ENCODE data around the gene DMBT1. TPM values are rescaled to one million over a fixed set of nuclear protein-coding genes. Genes with fewer than 3 reads are reported as not detected.
A peak's percentile ranks its signal among the peaks of the same experiment; 100 is the strongest.

The DMBT1 gene
- total and polyA plus RNA-seq, 10 of the 15 experiments (the other 5 are each of a cell fraction or from before 2014, with no cell fraction given), result under 0.01 to 0.13 (median 0.03) TPM; not detected in 5

DNA sequence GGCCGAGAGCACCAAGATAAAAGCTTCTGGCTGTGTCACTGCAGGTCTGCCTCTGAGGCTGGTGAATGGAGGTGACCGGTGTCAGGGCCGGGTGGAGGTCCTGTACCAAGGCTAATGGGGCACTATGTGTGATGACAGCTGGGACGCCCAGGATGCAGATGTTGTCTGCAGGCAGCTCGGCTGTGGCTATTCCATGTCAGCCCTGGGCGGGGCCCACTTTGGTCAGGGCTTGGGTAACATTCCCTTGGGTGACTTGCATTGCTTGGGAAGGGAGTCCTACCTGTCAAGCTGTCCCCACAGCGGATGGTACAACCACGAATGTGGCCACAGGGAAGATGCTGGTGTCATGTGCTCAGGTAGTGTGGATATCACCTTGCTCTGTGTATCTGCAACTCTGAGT lies 8.0 kb downstream of the DMBT1 start:
- H4K20me1 ChIP-seq (ENCODE audit: control insufficient read depth, insufficient read depth), result no peaks in the 10 kb centered on the region
- no peaks in the 10 kb centered on the region for H3K79me2 ChIP-seq (ENCODE audit: control insufficient read depth, insufficient read depth, low read length)
- WGBS (ENCODE audit: insufficient coverage, insufficient replicate concordance, low lambda C conversion rate, missing lambda C conversion rate), result 2% methylated on average over 6 of the region's 8 CpGs
- no peaks in the 10 kb centered on the region; a peak in 1 of 4 replicates for H3K27me3 ChIP-seq (replicated peaks in 1 of 2; ENCODE audit: control insufficient read depth in 2 of 2, insufficient read depth in 2 of 2, low read length in 1 of 2)
- no peak overlapping the region for H3K4me3 ChIP-seq
- no TSS peak for BruUV-seq (replicated peaks)
- no peak for FAIRE-seq
- no peak overlapping the region for H2AFZ ChIP-seq (ENCODE audit: control insufficient read depth, low read depth, low read length)
- no peak for ATAC-seq
- no peaks in the 10 kb centered on the region for H3K9me3 ChIP-seq (replicated peaks; ENCODE audit: control insufficient read depth, insufficient read depth, low read length)
- no peaks in the 10 kb centered on the region for H3K4me1 ChIP-seq (ENCODE audit: control insufficient read depth, insufficient read depth, low read length)
- CTCF ChIA-PET, result interaction anchor here (0.8 to 1.5 kb wide), 3 partner anchors 115 to 297 kb away, joined by 3 to 5 read pairs (median 3); partner anchors contain the start of genes ARMS2 and BTBD16
- H3K27ac ChIP-seq (ENCODE audit: control insufficient read depth, insufficient read depth), result no peak overlapping the region
- RAD21 ChIA-PET (ENCODE audit: unreplicated experiment), result no interaction called here
- SMC1A ChIA-PET (ENCODE audit: uncharacterized antibody, unreplicated experiment), result no interaction called here
- no peaks in the 10 kb centered on the region for H3K36me3 ChIP-seq (ENCODE audit: control insufficient read depth in 2 of 2, insufficient read depth in 2 of 2, low read length in 1 of 2)
- no peak overlapping the region for H3K4me2 ChIP-seq (ENCODE audit: control insufficient read depth, insufficient read depth)
- no peak for TF ChIP-seq RB1 (IDR thresholded peaks at IDR 0.05; ENCODE audit: borderline replicate concordance)
- TF ChIP-seq TBL1XR1 (IDR thresholded peaks at IDR 0.05; ENCODE audit: low read depth, low read length), result no peak
- TF ChIP-seq, protein P1, sequence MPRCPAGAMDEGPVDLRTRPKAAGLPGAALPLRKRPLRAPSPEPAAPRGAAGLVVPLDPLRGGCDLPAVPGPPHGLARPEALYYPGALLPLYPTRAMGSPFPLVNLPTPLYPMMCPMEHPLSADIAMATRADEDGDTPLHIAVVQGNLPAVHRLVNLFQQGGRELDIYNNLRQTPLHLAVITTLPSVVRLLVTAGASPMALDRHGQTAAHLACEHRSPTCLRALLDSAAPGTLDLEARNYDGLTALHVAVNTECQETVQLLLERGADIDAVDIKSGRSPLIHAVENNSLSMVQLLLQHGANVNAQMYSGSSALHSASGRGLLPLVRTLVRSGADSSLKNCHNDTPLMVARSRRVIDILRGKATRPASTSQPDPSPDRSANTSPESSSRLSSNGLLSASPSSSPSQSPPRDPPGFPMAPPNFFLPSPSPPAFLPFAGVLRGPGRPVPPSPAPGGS (IDR thresholded peaks at IDR 0.05; ENCODE audit: borderline replicate concordance, insufficient read depth, low read depth, low read length, poor library complexity, severe bottlenecking), result peak; percentile 10
- no peak for TF ChIP-seq BHLHE40 (IDR thresholded peaks at IDR 0.05; ENCODE audit: borderline replicate concordance in 1 of 2, low read depth in 2 of 2, low read length in 1 of 2)
- in situ Hi-C loops (cut with MboI), result loop anchor here (5.0 kb wide), 1 partner anchor 271 kb away; no protein-coding TSS in a partner anchor
- POLR2A ChIA-PET, result no interaction called here
- no peak overlapping the region for H3K9ac ChIP-seq (ENCODE audit: control insufficient read depth, insufficient read depth, low read length)
- DNase-seq (ENCODE audit: low read depth, low spot score), result no peak
- intact Hi-C loops (cut with micrococcal nuclease; ENCODE audit: unreplicated experiment), result loop anchor here (5.0 to 10.0 kb wide), 2 partner anchors 134 kb away; no protein-coding TSS in a partner anchor

DNA sequence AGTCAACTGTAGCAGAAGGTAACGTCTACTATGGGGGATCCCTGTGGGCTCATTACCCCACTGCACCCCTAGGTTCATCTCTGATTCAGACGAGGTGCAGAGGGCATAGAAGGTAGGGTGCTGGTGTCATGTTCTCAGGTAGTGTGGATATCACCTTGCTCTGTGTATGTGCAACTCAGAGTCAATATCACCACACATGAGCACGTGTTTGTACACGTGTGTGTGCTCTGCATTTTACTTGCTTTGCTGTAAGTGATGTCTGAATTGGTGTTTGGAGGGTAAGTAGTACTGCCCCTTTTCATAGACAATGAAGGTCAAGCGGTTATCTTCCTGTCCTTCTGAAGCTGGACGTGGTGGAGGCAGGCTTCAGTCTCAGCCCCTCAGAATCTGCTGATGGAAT lies 10.4 kb downstream of the DMBT1 start:
- Histone ChIP-seq H2AFZ (ENCODE audit: control insufficient read depth, low read depth, low read length) (no peak overlapping the region), H3K36me3 (ENCODE audit: control insufficient read depth in 2 of 2, insufficient read depth in 2 of 2, low read length in 1 of 2) (no peaks in the 10 kb centered on the region), H3K9me3 (replicated peaks; ENCODE audit: control insufficient read depth, insufficient read depth, low read length) (no peaks in the 10 kb centered on the region), H3K4me3 (no peak overlapping the region), H3K4me1 (ENCODE audit: control insufficient read depth, insufficient read depth, low read length) (no peaks in the 10 kb centered on the region), H3K27me3 (replicated peaks in 1 of 2; ENCODE audit: control insufficient read depth in 2 of 2, insufficient read depth in 2 of 2, low read length in 1 of 2) (no peaks in the 10 kb centered on the region; a peak in 1 of 4 replicates), H3K9ac (ENCODE audit: control insufficient read depth, insufficient read depth, low read length) (no peak overlapping the region), H4K20me1 (ENCODE audit: control insufficient read depth, insufficient read depth) (no peaks in the 10 kb centered on the region), H3K4me2 (ENCODE audit: control insufficient read depth, insufficient read depth) (no peak overlapping the region), H3K79me2 (ENCODE audit: control insufficient read depth, insufficient read depth, low read length) (no peaks in the 10 kb centered on the region), H3K27ac (ENCODE audit: control insufficient read depth, insufficient read depth) (no peak overlapping the region)
- no peak for ATAC-seq
- no TSS peak for BruUV-seq (replicated peaks)
- ChIA-PET POLR2A (no interaction called here), RAD21 (ENCODE audit: unreplicated experiment) (no interaction called here), SMC1A (ENCODE audit: uncharacterized antibody, unreplicated experiment) (no interaction called here), CTCF (no interaction called here)
- no peak for FAIRE-seq
- WGBS (ENCODE audit: insufficient coverage, insufficient replicate concordance, low lambda C conversion rate, missing lambda C conversion rate), result 6% methylated on average over 6 of the region's 6 CpGs
- intact Hi-C loops (cut with micrococcal nuclease; ENCODE audit: unreplicated experiment) (no loop called here), in situ Hi-C loops (cut with MboI) (no loop called here)
- no peak for DNase-seq (ENCODE audit: low read depth, low spot score)
- TF ChIP-seq, protein P2, sequence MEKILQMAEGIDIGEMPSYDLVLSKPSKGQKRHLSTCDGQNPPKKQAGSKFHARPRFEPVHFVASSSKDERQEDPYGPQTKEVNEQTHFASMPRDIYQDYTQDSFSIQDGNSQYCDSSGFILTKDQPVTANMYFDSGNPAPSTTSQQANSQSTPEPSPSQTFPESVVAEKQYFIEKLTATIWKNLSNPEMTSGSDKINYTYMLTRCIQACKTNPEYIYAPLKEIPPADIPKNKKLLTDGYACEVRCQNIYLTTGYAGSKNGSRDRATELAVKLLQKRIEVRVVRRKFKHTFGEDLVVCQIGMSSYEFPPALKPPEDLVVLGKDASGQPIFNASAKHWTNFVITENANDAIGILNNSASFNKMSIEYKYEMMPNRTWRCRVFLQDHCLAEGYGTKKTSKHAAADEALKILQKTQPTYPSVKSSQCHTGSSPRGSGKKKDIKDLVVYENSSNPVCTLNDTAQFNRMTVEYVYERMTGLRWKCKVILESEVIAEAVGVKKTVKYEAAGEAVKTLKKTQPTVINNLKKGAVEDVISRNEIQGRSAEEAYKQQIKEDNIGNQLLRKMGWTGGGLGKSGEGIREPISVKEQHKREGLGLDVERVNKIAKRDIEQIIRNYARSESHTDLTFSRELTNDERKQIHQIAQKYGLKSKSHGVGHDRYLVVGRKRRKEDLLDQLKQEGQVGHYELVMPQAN (conservative IDR thresholded peaks at IDR 0.05), result no peak
- TF ChIP-seq IKZF2 (IDR thresholded peaks at IDR 0.05) (no peak), CHD4 (IDR thresholded peaks at IDR 0.05) (no peak), SPI1 (IDR thresholded peaks at IDR 0.05; ENCODE audit: borderline replicate concordance, insufficient read depth, low read depth, low read length) (no peak), CBX3 (IDR thresholded peaks at IDR 0.05; ENCODE audit: borderline replicate concordance, low read depth) (no peak), ZNF622 (IDR thresholded peaks at IDR 0.05) (no peak)
- TF ChIP-seq, protein P3, sequence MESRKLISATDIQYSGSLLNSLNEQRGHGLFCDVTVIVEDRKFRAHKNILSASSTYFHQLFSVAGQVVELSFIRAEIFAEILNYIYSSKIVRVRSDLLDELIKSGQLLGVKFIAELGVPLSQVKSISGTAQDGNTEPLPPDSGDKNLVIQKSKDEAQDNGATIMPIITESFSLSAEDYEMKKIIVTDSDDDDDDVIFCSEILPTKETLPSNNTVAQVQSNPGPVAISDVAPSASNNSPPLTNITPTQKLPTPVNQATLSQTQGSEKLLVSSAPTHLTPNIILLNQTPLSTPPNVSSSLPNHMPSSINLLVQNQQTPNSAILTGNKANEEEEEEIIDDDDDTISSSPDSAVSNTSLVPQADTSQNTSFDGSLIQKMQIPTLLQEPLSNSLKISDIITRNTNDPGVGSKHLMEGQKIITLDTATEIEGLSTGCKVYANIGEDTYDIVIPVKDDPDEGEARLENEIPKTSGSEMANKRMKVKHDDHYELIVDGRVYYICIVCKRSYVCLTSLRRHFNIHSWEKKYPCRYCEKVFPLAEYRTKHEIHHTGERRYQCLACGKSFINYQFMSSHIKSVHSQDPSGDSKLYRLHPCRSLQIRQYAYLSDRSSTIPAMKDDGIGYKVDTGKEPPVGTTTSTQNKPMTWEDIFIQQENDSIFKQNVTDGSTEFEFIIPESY (IDR thresholded peaks at IDR 0.05), result no peak

Data from GM12878 (cell line).